Transverse colon (tissue), 4 donors: ENCODE measurements around the gene ATXN7L3B. TPM values are rescaled to one million over a fixed set of nuclear protein-coding genes. Genes with fewer than 3 reads are reported as not detected.
"Not testable (repeated sequence)": the region's sequence is repeated elsewhere in the genome, so short reads cannot be mapped to it uniquely, and the experiment has no call there.

Experiments used
- DNase-seq: peaks from one replicate; pipeline ENCODE4 v3.0.0-alpha.2; 2019
- H3K27ac ChIP-seq, 4 donors: fragments of 200-600 bp; sonication (generic); 2 replicates each; pipeline ENCODE4 v1.5.1; 2016 to 2018; ENCODE audit warnings: inconsistent platforms in 4 of 4
- H3K27me3 ChIP-seq: fragments of 200-600 bp; sonication (generic); 2 replicates; pipeline ENCODE4 v1.5.1; 2017; ENCODE audit warnings: inconsistent platforms
- H3K36me3 ChIP-seq, 4 donors: fragments of 200-600 bp; sonication (generic); 2 replicates each; pipeline ENCODE4 v1.5.1; 2017 to 2019; ENCODE audit warnings: inconsistent platforms in 4 of 4
- H3K4me1 ChIP-seq, 4 donors: fragments of 200-600 bp; sonication (generic); 2 replicates each; pipeline ENCODE4 v1.5.1; 2017 to 2020; ENCODE audit warnings: inconsistent platforms in 4 of 4
- H3K4me3 ChIP-seq, 4 donors: fragments of 200-600 bp; sonication (generic); 1 replicate in 1 of 4; 2 replicates in 3 of 4; pipeline versions ENCODE4 v1.5.1 to v1.6.1; 2017 to 2019; ENCODE audit warnings: inconsistent platforms in 4 of 4
- H3K9me3 ChIP-seq, 2 donors: fragments of 200-600 bp; sonication (generic); 2 replicates each; pipeline ENCODE4 v1.5.1; 2017 to 2019; ENCODE audit warnings: inconsistent platforms in 2 of 2
- CTCF ChIP-seq, 5 experiments: fragments of 200-600 bp in 3 of 5; fragments of 450-650 bp in 2 of 5; sonication (generic) in 3 of 5; IDR thresholded peaks; 1 replicate in 2 of 5; 2 replicates in 3 of 5; pipeline ENCODE4 v1.5.1; 2016 to 2017; ENCODE audit warnings: antibody characterized with exemption in 5 of 5, inconsistent platforms in 3 of 5, mild to moderate bottlenecking in 2 of 5, moderate library complexity in 1 of 5
- EP300 ChIP-seq: sonication (generic); formaldehyde crosslinking; IDR thresholded peaks from one replicate; pipeline ENCODE4 v1.6.1; 2017; ENCODE audit warnings: antibody characterized with exemption, low read depth
- POLR2A ChIP-seq: fragments of 450-650 bp; IDR thresholded peaks from one replicate; pipeline ENCODE4 v1.6.1; 2016; ENCODE audit warnings: antibody characterized with exemption, mild to moderate bottlenecking, moderate library complexity
- POLR2AphosphoS5 ChIP-seq, 3 donors: sonication (generic); formaldehyde crosslinking; IDR thresholded peaks; one replicate each; pipeline ENCODE4 v1.6.1; 2016; ENCODE audit warnings: antibody characterized with exemption in 3 of 3
- WGBS, 2 donors: methylation state at CpG; one replicate each; pipeline ENCODE4 v1.1.5; 2018; ENCODE audit warnings: low coverage in 1 of 2; 5-methylcytosine and 5-hydroxymethylcytosine counted together
- in situ Hi-C, 4 donors: fragments of 200-750 bp; cut with MboI; loops; one replicate each; pipeline versions ENCODE4 v1.15.0 to v1.15.1; 2017; ENCODE audit warnings: low sequenced_read_pairs in 3 of 4, low pct_ligation_motif_present in 1 of 4, low pct_unique_long_range_greater_than_20kb in 1 of 4
- intact Hi-C: fragments of 100-400 bp; cut with DNase I; formaldehyde crosslinking; loops from one replicate; pipeline ENCODE4 v1.15.1; 2023; ENCODE audit warnings: low total_unique reads
- total RNA-seq, 4 donors: library from RNA; depleted of rRNA; stranded (reverse); fragments of >200 nt; gene quantifications; one replicate each; pipeline ENCODE4 v1.1.0, GENCODE V29; 2016

ATXN7L3B gene
- total RNA-seq, 4 donors from 2014 or later = 7.9 to 23.6 (median 21.2) TPM

DNA sequence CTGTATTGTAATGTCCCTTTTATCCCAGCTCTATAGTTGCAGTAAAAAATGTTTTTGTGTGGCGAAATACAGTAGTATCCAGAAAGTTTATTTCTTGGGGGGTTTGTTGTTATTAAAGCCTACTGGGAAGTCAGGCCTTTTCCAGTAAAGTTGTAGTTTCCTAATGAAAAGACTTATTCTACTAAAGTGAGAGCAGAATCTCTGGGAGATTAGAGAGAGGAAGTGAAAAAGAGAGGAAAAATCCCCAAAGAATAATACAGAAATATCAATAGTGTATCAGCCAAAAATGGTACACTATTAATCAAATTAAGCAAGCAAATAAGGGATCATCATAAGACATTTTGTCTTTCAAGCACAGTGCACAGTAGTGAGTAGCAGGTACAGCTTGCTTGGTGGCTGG, 46.3 kb upstream of the ATXN7L3B start:
- intact Hi-C loops = no loop called here
- H3K27ac ChIP-seq = no peak overlapping the region
- no peaks in the 10 kb centered on the region for H3K36me3 ChIP-seq
- H3K27me3 ChIP-seq = no peaks in the 10 kb centered on the region
- DNase-seq = no peak
- no peaks in the 10 kb centered on the region for H3K4me1 ChIP-seq
- TF ChIP-seq EP300 = no peak
- no peak for TF ChIP-seq POLR2A
- TF ChIP-seq POLR2AphosphoS5 (IDR thresholded peaks at IDR 0.05) = no peak
- no peak for TF ChIP-seq CTCF (IDR thresholded peaks at IDR 0.05)
- 57 to 89% methylated on average over 1 of the region's 1 CpG for WGBS, 2 donors
- no peak overlapping the region for H3K4me3 ChIP-seq
- no peaks in the 10 kb centered on the region for H3K9me3 ChIP-seq
- in situ Hi-C loops = no loop called here

GRCh38 chr12:74499192-74499591, 38.4 kb upstream of the ATXN7L3B start:
- H3K9me3 ChIP-seq = no peaks in the 10 kb centered on the region
- no peak overlapping the region for H3K4me3 ChIP-seq
- H3K4me1 ChIP-seq = no peaks in the 10 kb centered on the region
- H3K27ac ChIP-seq = no peak overlapping the region
- WGBS, 2 donors = 55 to 81% methylated on average over 1 of the region's 1 CpG
- TF ChIP-seq EP300 = no peak
- TF ChIP-seq POLR2A = no peak
- no peak for TF ChIP-seq CTCF (IDR thresholded peaks at IDR 0.05)
- no peak for TF ChIP-seq POLR2AphosphoS5 (IDR thresholded peaks at IDR 0.05)
- in situ Hi-C loops (no loop called here), intact Hi-C loops (no loop called here)
- no peak for DNase-seq
- H3K36me3 ChIP-seq = no peaks in the 10 kb centered on the region
- H3K27me3 ChIP-seq = no peaks in the 10 kb centered on the region

GRCh38 chr12:74508873-74509657, 28.6 kb upstream of the ATXN7L3B start:
- intact Hi-C loops, H3K27me3 ChIP-seq, H3K4me3 ChIP-seq, in situ Hi-C loops, DNase-seq, H3K27ac ChIP-seq, H3K36me3 ChIP-seq, H3K4me1 ChIP-seq, H3K9me3 ChIP-seq: not testable (repeated sequence)
- WGBS, 2 donors = 87 to 98% methylated on average over 9 to 20 of the region's 31 CpGs

DNA sequence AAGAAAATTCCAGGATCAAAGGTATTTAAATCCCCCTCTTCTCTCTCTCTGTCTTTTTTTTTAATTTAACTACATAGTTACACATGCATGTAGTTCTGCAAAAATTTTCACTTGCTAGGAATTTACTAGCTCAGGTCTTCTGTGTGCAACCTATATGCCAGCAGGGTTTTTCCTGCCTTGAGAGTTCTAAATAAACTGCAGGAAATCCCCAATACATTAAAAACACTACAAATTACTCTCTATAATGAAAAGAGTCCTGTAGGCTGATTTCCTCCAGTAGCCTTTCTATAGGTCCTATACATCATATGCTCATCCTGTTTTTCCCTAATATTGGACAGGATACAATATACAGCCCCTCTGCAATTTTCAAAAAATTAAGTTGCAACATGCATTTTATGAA, 27.7 kb upstream of the ATXN7L3B start:
- in situ Hi-C loops (no loop called here), intact Hi-C loops (no loop called here)
- Histone ChIP-seq H3K27ac (no peak overlapping the region), H3K27me3 (no peaks in the 10 kb centered on the region), H3K4me3 (no peak overlapping the region), H3K4me1 (no peaks in the 10 kb centered on the region), H3K9me3 (no peaks in the 10 kb centered on the region), H3K36me3 (no peaks in the 10 kb centered on the region)
- TF ChIP-seq POLR2A = no peak
- no peak for TF ChIP-seq POLR2AphosphoS5 (IDR thresholded peaks at IDR 0.05)
- TF ChIP-seq EP300 = no peak
- TF ChIP-seq CTCF (IDR thresholded peaks at IDR 0.05) = no peak
- DNase-seq = no peak
